HG03280 (cell line): ENCODE measurements around the gene CDYL2.
A peak's percentile ranks its signal among the peaks of the same experiment; 100 is the strongest.
"Not testable (repeated sequence)": the region's sequence is repeated elsewhere in the genome, so short reads cannot be mapped to it uniquely, and the experiment has no call there.

ENCODE experiments used
- ATAC-seq: cut with Tn5 transposase; IDR thresholded peaks from one replicate; pipeline ENCODE4 v1.9.1; 2021; ENCODE audit warnings: mild to moderate bottlenecking, moderate library complexity; ENCODE audit not compliant: unreplicated experiment

The CDYL2 gene

DNA sequence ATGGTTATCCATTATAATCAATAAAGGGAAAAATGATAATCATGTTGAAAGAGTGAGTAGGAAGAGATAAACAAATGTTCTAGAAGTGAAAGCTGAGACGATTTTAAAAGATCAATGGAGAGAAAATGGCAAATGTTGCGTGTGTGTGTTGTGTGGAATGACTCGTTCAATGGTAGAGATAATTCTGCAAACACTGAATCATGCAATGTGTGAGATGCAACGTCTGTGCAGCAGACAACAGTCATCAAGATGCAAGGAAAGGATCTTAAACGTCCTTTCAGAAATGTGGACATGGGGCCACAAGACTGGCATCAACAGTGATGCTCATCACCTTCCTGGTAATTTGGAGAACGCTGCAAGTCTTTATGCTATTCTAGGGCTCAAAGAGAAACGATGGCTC, 124.4 kb downstream of the CDYL2 start:
- ATAC-seq: no peak

DNA sequence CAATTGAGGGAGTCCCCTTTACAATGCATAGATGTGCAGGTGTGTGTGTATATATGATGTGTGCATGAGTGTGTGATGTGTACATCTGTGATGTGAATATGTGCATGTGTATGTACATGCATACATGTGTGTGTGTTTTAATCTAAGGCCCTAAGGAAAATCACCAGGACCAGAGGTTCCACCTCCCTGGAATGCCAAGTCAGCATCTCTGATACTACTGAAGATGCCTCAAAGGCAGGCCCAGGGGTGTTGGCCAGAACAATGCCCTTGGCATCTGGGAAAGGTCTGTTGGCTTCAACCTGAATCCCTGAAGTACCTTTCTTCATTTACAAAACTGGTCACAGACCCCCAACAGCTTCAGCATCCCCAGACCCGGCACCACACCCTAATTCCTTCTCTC, 129.5 kb downstream of the CDYL2 start:
- ATAC-seq: no peak

DNA sequence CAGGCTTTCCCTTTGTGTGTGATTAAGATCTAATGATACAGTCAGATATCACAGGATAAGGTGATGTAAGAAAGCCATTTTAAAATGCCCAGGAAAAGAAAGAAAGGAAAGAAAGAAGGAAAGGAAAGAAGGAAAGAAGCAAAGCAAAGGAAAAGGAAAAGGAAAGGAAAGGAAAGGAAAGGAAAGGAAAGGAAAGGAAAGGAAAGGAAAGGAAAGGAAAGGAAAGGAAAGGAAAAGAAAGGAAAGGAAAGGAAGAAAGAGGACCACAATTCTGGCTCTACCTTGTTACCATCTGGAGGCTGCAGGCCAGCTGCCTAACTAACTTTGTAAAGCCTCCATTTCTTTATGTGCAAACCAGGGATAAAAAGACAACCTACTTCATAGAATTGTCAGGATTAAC, 132.0 kb downstream of the CDYL2 start:
- ATAC-seq: no peak

DNA sequence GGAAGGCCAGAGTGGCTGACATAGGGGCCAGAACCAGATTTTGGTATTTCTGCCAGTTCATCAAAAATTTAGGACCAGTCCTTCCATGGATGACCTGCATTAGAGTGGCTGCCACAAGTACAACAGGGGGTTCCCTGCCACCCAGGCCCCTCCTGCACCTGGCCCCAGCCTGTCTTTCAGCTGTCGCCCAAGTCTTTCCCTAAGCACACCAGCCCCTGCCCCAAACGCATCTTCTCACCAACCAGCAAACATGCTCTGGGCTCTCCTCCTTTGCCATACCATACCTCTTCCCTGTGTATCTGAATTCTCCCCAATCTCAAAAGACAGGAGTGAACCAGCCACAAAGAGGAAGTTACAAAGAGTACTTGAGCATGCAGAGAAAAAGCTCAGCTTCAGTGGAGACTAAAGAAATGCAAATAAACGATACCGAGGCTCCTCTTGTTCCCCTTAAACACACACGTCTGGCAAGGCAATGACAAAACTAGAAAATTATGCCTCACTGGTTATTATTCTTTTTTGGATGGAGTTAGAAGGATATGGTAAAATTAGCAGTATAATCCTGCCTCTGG, 133.0 kb downstream of the CDYL2 start:
- no peak for ATAC-seq

DNA sequence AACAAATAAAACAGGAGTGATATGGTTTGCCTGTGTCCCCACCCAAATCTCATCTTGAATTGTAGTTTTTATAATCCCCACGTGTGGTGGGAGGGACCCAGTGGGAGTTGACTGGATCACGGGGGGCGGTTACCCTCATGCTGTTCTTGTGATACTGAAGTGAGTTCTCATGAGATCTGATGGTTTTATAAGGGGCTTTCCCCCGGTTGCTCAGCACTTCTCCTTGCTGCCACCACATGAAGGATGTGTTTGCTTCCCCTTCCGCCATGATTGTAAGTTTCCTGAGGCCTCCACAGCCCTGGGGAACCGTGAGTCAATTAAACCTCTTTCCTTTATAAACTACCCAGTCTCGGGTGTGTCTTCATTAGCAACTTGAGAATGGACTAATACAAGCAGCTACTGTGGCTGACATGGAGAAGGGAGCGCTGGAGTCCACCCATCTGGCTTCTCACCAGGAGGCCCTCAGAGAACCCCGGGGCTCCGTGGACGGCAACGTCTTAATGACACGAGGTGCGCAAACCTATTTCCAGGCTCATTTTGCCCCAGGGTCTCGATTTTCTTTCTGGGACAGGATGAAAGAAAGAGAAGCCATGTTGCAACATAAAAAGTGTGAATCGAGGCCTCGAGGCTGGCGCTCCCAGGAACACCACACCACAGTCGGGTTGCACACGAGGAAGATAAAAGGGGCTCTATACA, 134.1 kb downstream of the CDYL2 start:
- ATAC-seq: no peak

DNA sequence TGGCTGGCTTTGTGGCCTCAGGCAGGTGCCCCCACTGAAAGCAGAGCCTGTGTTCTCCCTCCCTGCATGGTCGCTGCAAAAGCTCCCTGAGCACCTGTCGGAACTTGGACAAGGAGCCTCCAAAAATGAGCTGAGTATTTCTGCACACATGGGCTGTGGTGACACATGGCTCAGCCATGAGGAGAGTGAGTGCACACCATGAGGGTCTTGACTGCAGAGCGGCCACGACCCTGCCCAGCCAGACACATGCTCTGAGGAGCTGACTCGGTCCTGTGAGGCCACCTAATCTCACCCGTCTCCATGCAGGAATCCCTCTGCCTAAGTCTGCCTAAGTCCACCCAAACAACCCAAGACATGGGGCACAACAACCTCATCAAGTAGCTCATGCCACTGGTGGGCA, 134.7 kb downstream of the CDYL2 start:
- ATAC-seq: no peak

DNA sequence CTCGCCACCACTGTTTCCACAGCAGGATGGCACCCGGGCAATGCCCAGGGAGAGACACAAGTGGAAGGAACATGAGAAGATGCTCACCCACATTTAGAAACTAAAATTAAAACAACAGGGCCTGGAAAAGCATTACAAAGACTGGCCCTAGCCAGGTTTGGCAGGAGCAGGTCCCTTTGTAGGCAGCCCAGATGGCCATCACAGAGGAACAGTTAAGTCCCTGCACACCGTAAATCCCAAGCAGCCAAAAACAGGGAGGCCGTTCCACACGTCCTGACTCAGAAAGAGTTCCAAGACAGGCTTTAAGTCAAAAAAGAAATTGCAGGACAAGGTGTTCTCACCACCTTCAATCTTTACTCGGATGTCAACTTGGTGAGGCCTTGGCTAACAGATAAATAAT, 136.5 kb downstream of the CDYL2 start:
- ATAC-seq: no peak

DNA sequence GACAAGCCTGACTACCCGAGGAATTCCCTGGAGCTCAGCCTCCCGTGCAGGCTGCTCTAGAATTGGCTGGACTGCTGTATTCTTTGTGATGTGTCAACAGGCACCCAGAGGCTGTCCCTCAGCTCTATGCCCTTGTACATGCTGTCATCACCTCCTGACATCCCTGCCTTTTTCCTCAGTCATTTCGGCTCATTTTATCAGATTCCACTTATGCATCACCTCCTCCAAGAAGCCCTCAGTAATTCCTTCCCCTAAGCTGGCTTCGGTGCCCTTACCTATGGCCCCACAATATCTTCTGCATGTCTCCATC, 137.2 kb downstream of the CDYL2 start:
- no peak for ATAC-seq

DNA sequence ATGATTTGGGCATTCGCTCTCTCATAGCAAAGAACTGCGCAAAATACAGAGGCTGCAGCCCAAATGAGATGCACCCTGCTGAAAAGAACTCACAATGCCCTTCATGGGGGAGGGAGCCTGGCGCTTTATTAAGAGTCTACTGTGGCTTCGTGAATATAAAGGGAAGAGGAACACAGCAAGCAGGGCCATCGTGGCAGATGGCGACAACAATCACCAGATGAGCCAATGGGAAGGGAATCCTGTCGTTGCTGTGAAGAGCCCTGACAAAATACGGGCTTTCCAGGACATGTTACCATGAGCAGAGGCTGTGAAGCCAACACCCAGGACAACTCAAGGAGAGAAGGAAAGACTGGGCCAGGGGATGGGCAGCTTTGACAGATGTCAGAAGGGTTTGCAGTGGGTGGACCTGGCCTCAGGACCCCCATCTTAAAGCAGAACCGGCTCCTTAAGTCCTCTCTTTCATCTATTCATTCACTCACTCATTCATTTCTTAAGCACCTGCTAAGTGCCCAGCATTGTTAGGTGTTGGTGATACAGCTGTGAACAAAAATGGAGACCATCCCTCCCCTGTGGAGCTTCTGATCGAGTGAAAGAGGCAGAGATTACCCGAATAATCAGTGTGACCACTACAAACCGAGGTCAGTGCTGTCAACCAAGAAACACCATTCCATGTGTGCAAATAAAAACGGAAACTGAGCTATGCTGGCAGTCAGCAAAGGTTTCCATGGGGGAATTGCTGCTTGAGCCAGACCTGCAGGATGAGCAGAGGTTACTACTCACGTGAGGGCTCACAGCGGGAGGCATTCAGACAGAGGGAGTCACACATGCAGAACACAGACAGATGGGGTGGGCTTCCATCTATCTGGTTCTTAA, 137.8 kb downstream of the CDYL2 start:
- no peak for ATAC-seq

DNA sequence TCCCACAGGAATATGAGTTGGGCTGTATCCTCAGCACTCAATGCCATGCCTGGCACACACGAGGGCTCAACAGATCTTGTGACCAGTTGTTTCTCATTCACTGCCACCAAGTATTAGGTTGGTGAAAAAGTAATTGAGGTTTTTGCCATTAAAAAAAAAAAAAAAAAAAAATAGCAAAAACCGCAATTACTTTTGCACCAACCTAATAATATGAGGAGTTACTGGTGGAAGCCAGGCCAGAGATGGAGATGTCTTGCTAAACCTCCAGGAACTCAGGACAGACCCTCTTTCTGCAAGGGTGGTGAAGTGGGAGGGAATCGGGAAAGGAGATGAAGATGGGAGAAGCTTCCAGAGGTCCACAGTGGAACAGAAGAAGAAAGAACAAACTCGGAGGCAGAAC, 139.0 kb downstream of the CDYL2 start:
- no peak for ATAC-seq

DNA sequence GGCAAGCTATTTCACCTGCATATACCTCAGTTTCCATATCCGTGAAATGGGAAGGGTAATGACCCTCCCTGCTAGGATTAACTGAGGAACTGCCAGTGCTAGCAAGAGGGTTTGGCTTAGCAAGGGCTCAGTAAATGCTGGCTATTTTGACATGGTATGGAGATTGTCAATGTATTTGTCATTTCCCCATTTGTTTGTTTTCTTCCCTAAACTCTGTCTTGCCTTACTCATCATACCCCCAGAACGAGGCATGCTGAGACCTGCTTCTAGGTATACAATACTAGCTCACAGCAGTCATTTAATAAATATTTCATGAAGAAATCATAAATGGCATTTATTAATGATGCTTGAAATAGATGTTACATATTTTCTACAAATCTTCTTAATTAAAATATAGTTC, 139.6 kb downstream of the CDYL2 start:
- ATAC-seq: no peak

DNA sequence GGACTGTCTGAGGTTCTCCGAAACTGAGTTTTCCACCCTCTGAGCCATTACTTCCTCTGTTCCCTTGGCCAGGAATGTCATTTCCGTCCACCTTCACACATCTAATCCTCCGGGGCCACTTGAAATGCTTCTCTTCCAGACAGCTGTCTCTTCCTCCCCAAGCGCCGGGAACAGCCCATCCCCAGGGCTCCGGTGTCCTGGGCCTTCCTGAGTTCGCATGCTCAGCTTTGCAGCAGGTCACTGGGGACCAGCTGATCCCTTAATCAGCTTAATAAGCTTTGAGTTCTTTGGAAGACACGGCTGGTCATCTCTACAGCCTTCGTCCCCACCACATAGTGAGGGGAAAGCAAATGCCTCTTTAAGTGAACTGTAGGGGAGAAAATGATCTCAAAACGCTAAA, 140.2 kb downstream of the CDYL2 start:
- ATAC-seq: no peak

DNA sequence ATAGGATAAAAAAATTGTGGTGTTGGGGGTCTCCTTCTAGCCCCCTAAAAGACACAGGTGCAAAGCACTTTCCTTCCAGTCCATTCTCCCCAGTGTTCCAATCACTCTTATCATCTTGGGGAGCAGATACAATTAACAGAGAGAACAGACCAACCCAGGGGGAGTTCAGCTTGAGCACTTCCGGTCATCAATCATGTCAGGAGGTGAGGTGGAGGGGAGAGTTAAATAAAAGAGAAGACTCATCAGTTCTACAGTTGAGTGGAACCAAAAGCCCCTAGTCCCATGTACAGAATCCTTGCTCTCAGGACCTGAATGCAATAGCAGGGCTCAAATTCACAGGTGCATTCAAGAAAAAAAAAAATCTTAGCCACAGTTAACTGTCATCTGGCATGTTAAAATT, 141.3 kb downstream of the CDYL2 start:
- no peak for ATAC-seq

DNA sequence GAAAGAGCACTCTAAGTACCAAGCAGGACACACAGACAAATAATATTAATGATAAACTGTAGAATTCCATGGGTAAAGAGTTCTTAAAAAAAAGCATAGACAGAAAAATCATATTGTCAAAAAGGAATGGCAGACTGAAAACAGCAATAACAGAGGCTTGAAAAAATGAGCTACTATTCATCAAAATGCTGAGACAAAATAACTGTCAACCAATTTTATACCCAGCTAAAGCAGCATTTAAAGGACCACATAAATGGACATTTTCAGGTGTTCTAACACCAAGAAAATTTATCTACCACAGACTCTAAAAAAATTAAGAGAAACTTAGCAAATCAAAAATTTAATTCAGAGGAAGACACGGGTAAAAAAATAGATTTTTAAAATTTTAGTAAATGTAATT, 144.5 kb downstream of the CDYL2 start:
- no peak for ATAC-seq

DNA sequence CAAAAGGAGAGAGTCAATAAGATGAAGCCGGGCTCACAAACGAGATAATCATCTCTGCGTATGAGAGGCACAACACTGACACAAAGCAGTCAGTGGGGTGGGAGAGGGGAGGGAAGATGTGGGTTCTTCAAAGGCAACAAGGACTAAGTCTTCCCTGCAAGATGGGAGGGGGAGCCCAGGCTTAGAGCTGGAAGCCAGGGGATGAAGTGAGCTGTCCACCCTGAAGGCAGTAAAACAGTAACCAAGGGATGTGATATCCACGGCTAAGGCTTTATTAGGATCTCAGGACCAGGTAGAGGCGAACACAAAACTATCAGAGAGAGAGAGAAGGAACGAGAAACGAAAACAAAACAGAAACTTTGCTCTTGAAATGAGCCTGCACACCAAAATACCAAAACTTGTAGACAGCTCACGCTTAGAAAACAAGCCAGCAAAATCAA, 147.7 kb downstream of the CDYL2 start:
- peak; percentile 85 for ATAC-seq

DNA sequence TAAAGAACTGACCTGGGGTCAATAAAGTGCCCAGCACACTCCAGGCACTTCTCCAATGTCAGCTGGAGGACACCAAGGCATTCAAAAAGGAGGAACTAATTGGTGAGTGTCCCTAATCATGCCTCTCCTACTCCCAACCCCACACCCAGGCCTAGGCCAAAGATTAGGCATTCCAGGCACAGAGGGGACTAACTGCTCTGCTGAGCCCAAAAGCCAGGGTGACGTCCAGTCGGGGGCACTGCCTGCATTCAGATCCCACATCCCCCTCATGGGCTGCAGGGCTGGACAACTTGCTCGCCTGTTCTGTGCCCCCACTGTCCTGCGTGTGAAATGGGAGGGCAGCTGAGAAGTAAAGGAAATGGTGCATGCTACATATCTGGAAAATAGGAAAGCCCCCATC, 148.2 kb downstream of the CDYL2 start:
- ATAC-seq: no peak

DNA sequence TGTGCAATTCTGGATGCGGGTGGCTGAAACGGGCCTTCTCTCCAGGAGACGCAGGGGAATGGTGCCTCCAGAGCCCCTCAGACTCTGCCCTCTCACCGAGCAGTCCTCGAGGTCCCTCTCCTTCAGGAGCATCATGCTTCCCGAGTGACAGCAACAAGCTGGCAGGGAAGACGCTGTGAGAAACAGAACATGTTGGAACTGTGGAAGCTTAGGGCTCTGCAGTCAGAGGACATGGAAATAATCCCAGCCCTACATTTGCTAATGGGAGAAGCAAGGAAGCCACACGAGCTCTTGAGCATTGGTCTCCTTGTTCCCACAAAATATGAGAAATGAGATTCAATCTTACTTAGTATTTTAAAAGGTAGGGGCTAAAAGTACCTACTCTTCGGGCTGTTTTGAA, 148.6 kb downstream of the CDYL2 start:
- ATAC-seq: no peak

DNA sequence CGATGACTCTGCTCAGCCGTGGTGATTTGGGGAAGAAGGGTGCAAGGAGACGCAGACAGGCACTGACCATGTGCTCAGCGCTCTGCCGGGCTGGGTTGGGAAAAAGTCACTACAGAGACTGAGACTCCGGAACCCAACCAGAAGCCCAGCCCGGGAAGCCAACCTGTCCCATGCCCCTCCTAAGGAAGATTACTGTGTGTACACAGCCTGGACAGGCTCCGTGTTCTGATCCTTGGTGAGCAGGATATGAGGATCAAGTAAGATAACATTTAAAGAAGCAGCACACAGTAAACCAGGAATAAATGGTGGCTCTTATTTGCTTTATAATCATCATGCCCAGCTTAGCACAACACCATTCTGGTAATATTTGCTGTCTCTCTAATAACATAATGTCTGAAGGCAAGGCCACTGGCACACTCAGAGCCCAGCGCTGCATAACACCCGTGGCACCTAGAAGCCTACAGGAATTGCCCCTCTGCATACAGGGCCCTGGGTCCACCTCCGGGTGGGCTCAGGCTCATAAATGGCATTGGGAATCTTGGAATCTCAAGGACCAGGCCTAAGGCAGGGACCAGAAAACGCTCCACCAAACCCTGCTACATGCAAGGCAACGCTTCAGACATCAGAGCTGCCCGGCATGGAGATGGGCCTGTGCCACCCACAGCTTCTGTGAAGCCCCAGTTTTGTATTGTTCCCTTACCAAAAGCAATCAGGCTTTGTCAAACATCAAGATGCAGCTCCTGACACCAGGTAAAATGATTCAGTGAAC, 150.1 kb downstream of the CDYL2 start:
- ATAC-seq: no peak

DNA sequence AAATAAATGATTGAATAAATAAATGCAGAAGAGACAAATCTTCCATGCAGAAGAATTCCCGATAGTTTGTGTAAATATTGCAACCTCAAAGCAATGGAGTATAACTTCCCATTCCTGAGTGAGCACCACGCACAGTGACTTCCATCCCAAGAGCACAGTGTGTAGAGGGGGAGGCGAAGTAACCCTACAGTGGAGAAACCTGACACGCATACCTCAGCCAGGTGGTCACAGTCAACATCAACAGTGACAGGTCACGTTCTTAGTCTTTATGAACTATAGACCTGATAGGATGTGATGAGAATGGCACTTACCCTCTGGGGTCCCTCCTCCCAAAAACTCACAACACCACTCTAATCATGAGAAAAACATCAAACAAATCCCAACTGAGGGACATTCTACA, 152.0 kb downstream of the CDYL2 start:
- no peak for ATAC-seq

DNA sequence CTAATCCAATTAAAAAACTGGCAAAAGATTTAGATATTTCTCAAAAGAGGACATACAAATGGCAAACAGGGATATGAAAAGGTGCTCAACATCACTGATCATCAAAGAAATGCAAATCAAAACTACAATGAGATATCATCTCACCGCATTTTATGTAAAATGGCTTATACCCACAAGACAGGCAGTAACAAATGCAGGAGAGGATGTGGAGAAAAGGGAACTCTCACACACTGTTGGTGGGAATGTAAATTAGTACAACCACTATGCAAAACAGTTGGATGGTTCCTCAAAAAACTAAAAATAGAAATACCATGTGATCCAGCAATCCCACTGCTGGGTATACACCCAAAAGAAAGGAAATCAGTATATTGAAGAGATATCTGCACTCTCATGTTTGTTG, 154.1 kb downstream of the CDYL2 start:
- not testable (repeated sequence) for ATAC-seq

DNA sequence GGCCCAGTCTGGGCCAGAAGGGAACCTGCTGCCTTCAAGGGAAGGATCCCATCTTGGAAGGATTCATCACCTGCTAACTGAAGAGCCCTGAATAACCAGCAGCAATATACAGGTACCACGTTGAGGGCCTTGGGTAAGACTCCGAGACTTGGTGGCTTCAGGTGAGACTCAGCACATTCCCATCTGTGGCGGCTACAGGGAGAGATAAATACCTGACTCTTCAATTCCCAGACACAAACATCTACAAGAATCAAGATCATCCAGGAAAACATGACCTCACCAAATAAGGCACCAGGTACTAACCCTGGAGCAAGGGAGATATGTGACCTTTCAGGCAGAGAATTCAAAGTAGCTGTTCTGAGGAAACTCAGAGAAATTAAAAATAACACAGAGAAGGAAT, 164.1 kb downstream of the CDYL2 start:
- no peak for ATAC-seq

DNA sequence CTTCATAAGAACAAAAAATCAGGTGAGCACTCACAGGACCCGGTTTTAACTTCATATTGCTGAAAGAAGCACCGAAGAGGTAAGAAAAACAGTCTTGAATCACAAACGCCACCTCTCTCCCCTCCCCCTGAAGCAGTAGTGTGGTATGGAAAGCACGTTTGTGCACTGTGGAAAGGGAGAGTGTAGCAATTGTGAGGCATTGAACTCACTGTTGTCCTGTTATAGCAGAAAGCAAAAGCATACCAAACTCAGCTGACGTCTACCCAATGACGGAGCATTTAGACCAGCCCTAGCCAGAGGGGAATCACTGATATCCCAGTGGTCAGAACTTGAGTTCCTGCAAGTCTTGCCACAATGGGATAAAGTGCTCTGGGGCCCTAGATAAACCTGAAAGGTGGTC, 164.8 kb downstream of the CDYL2 start:
- no peak for ATAC-seq
